GM18868 (cell line): ENCODE data around the gene ATP8A2.
"Not testable (repeated sequence)": the region's sequence is repeated elsewhere in the genome, so short reads cannot be mapped to it uniquely, and the experiment has no call there.

Experiments used
- ATAC-seq: cut with Tn5 transposase; IDR thresholded peaks from one replicate; pipeline ENCODE4 v1.9.1; 2021; ENCODE audit warnings: mild to moderate bottlenecking, moderate library complexity; ENCODE audit not compliant: unreplicated experiment

Gene ATP8A2

DNA sequence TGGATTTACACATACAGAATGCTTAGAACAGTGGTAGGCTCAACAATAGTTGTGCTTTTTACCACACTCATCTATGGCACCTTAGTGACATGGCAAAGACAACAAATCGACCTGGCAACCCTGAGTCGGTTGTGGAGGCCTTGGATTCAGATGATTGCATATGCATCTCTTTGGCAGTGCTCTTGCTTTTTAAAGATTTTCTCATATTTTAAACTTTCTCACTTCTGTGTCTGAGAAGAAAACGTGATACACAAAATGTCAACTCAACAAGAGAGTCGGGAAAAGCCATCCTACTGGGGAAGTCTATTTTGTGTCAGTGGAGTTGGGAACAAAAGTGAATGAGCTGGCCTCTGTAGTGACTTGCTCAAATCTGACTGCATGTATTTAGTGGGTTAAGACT, 85.8 kb downstream of the ATP8A2 start:
- no peak for ATAC-seq

DNA sequence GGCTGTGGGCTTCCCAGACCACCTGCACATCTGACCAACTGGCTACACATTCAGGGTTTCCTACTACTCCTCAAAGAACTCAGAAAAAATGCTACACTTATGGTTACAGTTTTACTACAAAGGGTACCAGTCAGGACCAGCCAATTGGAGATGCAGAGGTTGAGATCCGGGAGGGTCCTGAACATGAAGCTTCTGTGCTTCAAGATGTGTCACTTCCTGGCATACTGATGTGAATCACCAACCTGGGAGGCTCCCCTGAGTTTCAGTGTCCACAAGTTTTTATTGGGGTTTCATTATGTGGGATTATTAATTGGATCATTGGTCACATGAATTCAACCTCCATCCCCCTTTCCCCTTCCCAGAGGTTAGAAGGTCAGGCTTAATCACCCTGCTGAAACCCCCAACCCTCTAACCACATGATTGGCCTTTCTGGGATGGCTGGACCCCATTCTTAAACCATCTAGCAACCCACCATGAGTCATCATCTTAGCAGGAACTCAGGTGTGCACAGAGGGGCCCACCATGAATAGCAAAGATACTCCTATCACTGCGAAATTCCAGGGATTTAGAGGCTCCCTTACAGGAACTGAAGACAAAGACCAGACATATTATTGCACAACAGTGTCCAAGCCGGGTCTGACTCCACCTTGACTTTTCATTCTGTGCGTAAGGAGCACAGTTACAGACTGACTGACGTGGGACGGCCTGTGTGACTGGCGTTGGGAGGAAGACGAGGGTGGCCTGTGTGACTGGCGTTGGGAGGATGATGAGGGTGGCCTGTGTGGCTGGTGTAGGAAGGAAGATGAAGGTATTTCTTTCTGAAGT, 90.7 kb downstream of the ATP8A2 start:
- ATAC-seq: no peak

DNA sequence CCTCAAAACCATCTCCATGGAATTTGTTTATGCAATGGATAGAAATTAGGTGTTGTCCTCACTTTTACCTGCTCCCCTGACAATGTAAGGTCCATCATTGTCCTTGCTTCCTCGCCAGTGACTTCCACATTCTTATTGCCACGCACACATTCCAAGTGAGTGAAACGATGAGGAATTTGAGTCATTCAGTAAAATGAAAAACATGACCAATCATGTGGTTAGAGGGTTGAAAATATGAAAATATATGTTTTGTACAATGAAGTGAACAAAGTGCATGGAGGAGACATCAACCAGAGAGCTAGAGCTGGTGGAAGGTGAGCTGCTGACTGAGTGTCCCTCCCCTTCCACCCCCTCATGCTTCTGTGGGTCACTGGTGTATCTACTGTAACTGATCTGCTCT, 91.7 kb downstream of the ATP8A2 start:
- ATAC-seq: no peak

DNA sequence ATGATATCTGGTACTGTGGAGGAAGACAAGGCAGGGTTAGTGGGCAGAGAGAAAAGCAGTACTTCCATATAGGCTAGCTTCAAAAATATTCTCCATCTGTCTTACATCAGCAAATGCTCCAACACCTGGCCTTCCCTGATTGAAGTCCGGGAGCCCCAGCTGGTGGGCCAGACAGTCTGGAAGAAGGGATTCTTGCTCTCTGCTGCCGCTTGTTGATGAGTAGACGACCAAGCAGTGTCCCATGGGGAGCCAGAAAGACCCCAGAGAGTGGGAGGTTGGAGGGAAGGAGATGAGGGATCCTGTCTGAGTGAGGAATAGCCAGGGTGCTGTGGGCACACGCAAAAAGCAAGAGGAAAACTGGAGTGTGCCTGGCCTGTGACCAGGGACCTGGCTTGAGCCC, 95.1 kb downstream of the ATP8A2 start:
- no peak for ATAC-seq

DNA sequence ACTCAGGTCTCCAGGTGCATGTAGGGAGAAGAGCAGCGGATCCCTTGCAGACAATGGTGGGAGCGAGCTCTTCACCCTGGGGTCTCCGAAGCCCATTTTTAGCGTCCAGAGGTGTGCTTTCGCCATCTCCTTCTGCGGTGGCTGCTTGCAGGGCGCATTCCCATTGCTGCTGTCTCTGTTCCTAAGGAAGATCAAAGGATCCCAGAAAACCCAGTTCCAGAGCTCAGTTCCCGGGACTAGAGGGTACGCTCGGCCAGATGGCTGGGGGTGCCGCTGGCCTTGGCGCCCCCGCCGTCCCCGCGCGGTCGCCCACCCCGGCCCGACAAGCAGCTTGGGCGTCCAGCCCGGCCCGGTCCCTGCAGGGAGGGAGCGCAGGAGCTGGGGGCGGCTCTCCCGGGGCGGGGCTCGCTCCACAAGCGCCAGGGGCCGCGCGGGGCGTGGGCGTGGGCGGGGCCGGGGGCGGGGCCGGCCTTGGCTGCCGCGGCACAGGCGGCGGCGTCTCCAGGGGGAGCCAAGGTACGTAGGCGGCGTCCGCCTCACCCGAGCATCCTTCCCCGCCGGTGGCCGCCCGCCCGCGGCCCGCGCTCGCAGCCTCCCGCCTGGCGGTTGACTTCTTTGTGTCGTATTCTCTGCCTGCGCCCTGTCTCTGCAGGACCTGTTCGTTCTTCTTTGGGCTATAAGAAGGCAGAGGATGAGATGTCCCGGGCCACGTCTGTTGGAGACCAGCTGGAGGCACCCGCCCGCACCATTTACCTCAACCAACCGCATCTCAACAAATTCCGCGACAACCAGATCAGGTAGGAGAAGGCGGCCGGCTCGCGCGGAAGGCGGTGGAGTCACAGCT, 96.8 kb downstream of the ATP8A2 start:
- no peak for ATAC-seq

DNA sequence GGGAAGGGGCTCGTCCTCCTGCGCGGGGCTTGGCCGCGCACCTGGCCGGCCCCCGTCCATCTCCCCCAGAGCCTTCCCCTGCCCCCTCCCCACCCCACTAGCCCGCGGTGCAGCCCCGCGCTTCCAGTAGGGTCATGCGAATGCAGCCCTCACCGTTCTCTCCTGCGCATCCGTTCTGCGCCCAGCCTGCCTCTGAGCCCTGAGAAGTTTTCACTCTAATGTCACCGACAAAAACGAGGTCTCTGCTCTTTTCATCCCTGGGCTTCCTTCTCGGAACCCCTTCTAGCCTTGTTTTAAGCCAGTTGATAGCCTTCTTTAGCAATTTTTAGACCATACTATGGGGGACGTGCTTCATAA, 97.4 kb downstream of the ATP8A2 start:
- ATAC-seq: no peak

DNA sequence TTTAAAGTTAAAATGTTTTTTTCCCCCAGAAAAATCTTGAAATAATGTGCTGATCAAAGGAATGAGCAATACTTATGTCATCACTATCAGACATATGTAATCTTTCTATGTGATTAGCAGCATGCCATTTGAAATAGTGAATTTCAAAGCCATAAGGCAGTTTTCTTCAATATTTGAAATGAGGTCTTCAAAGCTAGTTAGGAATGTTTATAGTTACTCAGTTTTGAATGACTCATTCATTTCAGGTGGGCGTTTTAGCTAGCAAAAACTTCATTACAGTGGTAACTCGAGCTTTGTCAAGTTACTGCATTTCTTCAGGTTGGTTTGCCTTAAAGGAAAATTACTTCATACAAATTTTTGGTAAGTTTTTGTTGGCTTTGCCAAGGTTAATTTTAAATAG, 102.1 kb downstream of the ATP8A2 start:
- ATAC-seq: no peak

DNA sequence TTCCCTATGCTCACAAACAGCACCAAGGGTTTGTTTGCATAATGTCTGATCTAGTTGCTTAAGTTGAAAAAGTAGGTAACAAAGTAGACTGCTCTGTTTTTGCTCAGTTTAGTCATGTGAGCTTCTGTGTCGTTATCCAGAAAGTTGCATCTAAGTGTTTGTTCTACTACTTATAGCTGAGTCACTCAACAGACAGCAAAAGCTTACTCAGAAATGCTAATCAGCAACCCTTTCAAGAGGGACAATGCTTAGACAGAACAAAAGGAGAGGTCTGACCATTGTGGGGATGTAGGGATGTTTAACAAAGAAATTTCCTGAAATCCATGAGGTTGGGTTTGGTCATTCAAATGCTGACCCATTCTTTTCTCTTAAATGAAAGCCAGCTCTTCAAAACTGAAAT, 106.4 kb downstream of the ATP8A2 start:
- ATAC-seq: no peak

DNA sequence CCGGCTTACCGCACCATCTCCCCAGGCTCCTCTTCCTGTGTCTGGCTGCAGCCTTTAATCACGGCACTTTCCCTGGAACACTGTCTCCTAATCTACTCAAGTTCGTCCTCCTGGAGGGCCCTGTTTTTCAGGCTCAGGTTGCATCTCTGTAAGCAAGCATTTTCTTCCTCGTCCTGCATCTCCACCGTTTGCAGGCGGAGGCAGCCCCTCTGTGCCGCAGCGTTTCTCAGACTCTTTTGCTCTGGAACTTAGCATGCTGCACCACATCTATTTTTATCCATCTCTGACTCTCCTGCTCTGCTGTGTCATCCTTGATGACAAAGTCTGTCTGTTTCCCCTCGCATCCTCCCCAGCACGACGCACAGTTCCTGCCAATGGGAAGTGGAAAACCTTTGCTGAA, 117.5 kb downstream of the ATP8A2 start:
- no peak for ATAC-seq

DNA sequence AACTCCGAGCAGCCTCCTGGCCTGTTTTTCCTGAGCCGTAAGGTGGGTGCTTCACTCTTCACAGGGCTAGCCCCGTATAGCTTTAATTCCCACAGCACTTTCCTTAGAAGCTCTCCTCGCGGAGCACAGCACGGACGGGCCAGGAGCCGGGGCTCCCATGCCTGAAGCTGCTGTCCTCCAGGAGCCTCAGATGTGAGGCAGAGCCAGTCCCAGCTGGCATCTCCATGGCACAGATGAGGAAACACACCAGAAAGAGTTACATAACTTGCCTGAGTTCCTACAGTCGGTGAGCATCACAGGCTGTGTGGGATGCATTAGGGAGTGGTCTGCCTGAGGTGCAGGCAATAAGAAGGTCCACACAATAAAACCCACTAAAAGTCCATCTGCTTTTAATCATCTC, 118.5 kb downstream of the ATP8A2 start:
- no peak for ATAC-seq

DNA sequence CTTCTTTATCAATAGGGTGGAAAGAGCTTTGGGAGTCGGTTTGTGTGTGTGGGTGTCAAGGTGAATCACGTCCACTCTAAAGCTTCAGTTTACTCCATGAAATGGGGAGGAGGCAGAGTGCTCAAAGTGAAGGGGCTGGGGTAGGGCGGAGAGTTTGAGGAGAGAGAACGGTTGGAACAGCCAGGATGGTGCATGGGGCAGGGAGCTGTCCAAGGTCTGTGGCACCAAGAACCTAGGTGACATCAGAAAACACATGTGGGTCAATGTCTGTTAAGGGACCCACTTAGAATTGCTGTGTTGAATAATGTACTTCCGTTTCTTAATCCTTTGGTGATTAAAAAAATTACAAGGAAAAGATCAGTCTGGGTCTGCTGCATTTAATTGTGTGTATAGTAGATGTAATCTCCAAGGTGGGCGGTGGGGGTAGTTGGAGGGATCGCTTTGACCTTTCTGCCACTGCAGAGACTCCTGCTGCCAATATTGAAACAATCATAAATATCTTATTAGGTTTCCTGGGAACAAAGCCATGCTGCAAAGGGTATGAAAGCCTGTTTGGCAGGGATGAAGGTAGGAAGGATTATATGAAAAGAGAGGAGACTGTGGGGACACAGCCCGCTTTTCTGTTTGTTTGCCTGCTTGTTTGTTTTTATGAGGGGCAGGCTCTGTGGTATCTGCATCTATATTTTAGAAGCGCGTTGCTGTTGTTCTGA, 122.3 kb downstream of the ATP8A2 start:
- ATAC-seq: no peak

DNA sequence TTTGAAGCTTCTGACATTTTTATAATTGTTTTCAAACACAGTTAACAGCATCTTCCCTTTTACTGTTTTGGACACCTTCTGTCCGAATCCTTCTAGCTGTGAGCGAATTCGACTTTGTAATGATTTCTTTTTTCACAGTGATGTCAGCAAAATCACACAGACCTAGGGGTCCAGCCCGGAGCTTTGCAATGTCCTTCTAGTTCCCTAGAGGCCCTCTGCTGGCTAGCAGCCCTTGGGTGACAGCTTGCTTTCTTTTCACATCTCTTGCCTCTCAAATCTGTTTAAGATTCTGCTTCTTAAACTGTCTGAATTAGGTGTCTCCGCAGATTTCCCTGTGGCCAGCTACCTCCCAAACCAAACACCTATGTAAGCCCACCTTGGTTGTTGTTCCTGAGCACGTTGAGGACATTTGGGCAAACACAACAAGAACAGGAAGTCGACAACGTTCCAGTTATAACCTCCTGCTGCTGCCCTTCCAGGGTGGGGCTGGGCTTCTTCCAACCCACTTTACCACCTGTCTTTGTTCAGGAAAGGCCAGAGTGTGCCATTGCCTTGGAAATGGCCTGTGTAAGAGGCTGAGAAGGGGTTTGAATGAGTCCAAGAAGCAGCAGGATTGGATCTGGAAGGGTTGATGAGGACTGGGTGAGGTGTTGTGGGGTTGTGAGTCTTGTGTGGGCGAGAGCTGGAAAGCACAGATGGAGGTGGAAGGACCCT, 123.1 kb downstream of the ATP8A2 start:
- ATAC-seq: no peak

DNA sequence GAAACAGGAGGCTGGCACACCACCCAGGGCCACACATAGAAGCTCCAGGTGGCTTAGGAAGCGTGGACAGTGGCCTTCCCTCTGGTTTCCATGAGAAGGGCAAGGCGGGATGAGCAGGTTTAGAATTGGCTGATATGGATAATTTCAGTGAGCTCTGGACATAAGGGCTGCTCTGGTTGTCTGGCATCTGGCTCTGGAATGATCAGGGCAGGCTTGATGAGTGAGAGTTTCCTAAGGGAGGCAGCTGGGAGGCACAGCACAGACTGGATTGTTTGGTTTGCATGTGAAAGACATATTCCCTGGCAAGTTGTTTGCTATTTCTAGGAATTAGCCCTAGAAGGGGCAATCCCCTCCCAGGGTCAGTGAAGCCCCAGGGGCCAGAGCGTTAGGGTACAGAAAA, 129.5 kb downstream of the ATP8A2 start:
- no peak for ATAC-seq

DNA sequence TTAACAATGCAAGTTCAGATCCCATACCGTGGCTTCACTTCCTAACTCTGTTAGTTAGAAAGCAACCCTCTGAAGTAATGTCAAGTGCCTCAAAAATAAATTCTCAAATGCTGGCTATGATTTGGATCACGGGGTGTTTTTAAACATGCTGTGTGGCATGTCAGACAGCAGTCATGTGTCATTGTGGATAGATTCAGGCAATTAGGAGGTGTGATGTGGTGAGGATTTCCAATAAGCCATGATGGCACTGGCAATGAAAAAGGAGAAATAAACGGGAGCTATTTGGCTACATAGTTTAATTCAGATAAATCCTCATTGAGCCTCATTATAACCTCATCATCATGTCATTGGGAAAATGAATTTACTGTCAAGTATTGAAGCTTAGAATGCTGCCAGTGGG, 130.3 kb downstream of the ATP8A2 start:
- no peak for ATAC-seq

DNA sequence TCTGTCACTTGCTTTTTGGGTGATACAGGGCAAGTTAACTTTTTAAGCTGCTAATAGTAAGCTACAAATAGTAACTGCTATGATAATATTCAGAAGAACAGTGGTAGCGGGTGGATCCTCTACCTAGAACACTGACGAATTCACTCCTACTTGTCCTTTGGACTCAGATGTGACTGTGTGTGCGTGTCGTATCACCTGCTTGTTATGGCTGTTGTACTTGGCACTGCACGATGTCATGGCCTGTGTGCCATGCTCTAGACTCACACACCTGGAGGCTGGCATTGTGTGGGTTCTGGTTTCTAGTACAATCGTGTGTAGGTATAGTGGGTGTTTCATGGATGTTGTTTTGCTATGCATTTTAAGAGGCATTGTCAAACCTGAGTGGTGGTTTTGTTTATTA, 130.8 kb downstream of the ATP8A2 start:
- ATAC-seq: no peak

DNA sequence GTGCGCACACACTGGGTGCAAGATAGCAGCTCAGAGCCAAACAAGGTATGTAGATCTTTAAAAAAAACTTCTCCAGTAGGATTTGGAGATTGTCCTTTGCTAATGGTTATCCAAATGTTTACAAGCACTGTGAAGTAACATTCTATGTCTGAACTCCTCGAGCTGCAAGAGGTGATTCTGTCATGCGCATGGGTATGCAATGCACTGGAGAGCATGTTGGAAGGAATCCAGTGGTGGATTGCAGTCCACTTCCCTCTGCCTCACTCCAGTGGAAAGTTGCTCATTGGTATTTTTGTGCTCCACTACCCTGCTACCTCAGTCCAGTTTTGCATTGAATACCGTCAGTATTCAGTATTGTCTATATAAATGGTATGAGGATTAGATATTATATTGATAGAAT, 132.1 kb downstream of the ATP8A2 start:
- ATAC-seq: no peak

DNA sequence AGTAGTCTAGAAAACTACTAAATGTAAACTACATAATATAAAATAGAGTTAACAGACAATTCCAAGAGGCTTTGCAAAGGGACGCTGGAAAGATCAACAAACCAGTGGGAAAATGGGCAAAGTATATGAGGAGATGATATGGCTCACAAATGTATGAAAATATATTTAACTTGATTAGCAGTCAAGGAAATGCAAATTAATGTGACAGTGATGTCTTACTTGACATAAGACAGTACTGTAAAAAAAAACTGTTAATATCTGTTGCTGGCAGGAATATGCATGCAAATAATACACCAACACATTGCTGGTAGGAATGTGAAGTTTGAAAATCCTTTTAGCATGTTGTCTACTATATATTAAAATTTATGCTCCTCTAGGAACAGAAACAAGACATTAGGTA, 136.1 kb downstream of the ATP8A2 start:
- ATAC-seq: no peak

DNA sequence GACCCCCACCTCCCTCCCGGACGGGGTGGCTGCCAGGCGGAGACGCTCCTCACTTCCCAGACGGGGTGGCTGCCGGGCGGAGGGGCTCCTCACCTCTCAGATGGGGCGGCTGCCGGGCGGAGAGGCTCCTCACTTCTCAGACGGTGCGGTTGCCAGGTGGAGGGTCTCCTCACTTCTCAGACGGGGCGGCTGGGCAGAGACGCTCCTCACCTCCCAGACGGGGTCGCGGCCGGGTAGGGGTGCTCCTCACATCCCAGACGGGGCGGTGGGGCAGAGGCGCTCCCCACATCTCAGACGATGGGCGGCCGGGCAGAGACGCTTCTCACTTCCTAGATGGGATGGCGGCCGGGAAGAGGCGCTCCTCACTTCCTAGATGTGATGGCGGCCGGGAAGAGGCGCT, 141.3 kb downstream of the ATP8A2 start:
- ATAC-seq: not testable (repeated sequence)

DNA sequence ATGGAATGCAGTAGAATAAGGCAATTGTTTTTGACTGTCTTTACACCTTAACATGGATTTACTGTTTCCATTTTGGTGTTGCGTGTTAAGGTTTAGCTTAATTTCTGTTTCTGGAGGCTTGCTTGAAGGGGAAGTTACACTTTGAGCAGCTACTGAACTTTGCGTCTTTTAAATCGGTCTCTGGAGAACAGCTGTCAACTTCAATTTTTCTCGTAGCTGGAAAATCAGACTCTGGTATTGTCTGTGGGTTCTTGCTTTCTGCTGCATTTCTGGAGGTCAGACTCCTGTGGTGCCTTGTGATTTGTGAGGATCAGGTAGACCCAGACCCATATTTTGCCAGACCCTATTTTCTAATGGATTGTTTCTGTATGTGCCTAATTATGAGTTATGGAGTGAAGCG, 146.7 kb downstream of the ATP8A2 start:
- no peak for ATAC-seq

DNA sequence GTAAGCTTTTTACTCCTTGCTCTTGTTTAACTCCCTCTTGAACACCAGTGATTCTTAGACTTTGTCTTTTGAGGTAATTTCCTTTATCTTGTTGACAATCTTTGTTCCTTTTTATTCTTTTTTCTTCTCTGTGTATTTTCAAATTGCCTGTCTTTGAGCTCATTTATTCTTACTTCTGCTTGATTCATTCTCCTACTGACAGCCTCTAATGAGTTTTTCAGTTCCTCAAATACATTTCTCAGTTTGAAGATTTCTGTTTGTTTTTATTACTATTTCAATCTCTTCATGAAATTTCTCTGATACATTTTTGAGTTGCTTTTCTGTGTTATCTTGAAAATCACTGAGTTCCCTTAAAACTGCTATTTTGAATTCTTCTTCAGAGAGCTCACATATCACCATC, 154.1 kb downstream of the ATP8A2 start:
- ATAC-seq: peak; percentile 81

DNA sequence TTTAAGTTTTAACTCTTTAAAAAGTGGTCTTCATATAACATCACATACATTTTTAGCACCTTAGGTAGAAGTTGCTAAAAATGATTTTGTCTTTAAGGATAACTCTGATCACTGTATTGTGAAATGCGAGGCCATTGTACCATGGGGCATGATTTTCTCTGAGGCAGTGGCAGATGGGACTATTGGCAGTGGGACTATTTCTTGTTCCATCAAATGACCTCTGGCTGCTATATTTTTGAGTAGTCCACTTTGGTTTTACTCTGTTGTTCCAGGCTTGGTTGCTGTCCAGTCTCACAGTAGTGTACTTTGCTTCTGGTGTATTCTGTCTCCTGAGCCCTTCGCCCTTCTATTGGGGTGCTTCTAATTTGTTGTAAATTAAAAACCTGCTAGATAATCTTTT, 156.5 kb downstream of the ATP8A2 start:
- no peak for ATAC-seq
